Vagina (tissue), 2 donors: Measurements from ENCODE around the gene OSBPL10. TPM values are rescaled to one million over a fixed set of nuclear protein-coding genes. Genes with fewer than 3 reads are reported as not detected.

ENCODE experiments used
- DNase-seq, 2 donors: peaks; one replicate each; pipeline ENCODE4 v3.0.0-alpha.2; 2017; ENCODE audit errors: extremely low spot score in 2 of 2
- H3K27ac ChIP-seq: fragments of 200-600 bp; sonication (generic); one replicate; pipeline ENCODE4 v1.5.1; 2019
- H3K27me3 ChIP-seq: fragments of 200-600 bp; sonication (generic); one replicate; pipeline ENCODE4 v1.5.1; 2019
- H3K36me3 ChIP-seq, 2 donors: fragments of 200-600 bp; sonication (generic); one replicate each; pipeline ENCODE4 v1.5.1; 2017 to 2019
- H3K4me1 ChIP-seq: fragments of 200-600 bp; sonication (generic); one replicate; pipeline ENCODE4 v1.5.1; 2019
- H3K4me3 ChIP-seq, 2 donors: fragments of 200-600 bp; sonication (generic); 1 replicate in 1 of 2; 2 replicates in 1 of 2; pipeline ENCODE4 v1.5.1; 2016 to 2019
- H3K9me3 ChIP-seq: fragments of 200-600 bp; sonication (generic); one replicate; pipeline ENCODE4 v1.5.1; 2019
- CTCF ChIP-seq, 3 experiments: fragments of 450-650 bp in 2 of 3; fragments of 200-600 bp in 1 of 3; sonication (generic) in 1 of 3; IDR thresholded peaks; one replicate each; pipeline ENCODE4 v1.5.1; 2017 to 2019; ENCODE audit warnings: antibody characterized with exemption in 3 of 3, mild to moderate bottlenecking in 2 of 3, moderate library complexity in 2 of 3
- POLR2A ChIP-seq, 2 donors: fragments of 450-650 bp; IDR thresholded peaks; one replicate each; pipeline ENCODE4 v1.6.1; 2017; ENCODE audit warnings: antibody characterized with exemption in 2 of 2, mild to moderate bottlenecking in 2 of 2, moderate library complexity in 2 of 2
- POLR2AphosphoS5 ChIP-seq, 2 donors: sonication (generic); formaldehyde crosslinking; IDR thresholded peaks; one replicate each; pipeline ENCODE4 v1.9.0; 2017; ENCODE audit warnings: antibody characterized with exemption in 2 of 2, mild to moderate bottlenecking in 2 of 2, low read depth in 1 of 2; ENCODE audit not compliant: insufficient read depth in 1 of 2
- intact Hi-C: fragments of 100-400 bp; cut with DNase I; formaldehyde crosslinking; loops from one replicate; pipeline ENCODE4 v1.15.1; 2023
- total RNA-seq: library from RNA; depleted of rRNA; stranded (reverse); fragments of >200 nt; gene quantifications from one replicate; pipeline ENCODE4 v1.2.3, GENCODE V29; 2016

Gene OSBPL10
- total RNA-seq, 1 donor from 2014 or later: 33.9 TPM

GRCh38 chr3:31946484-31947081 lies 34.5 kb downstream of the OSBPL10 start:
- H3K36me3 ChIP-seq: no peaks in the 10 kb centered on the region
- no peaks in the 10 kb centered on the region for H3K27me3 ChIP-seq
- H3K4me1 ChIP-seq: peaks cover 27% of the 10 kb centered on the region
- intact Hi-C loops: no loop called here
- H3K9me3 ChIP-seq: no peaks in the 10 kb centered on the region
- TF ChIP-seq POLR2AphosphoS5 (IDR thresholded peaks at IDR 0.05; ENCODE audit: insufficient read depth in 1 of 2, low read depth in 1 of 2) (no peak), POLR2A (IDR thresholded peaks at IDR 0.05) (no peak), CTCF (IDR thresholded peaks at IDR 0.05) (no peak)
- DNase-seq: no peak
- H3K27ac ChIP-seq: no peak overlapping the region
- H3K4me3 ChIP-seq: no peak overlapping the region

GRCh38 chr3:31945738-31946052 lies 35.4 kb downstream of the OSBPL10 start:
- H3K9me3 ChIP-seq: no peaks in the 10 kb centered on the region
- no peak for DNase-seq
- no peaks in the 10 kb centered on the region for H3K27me3 ChIP-seq
- no peak overlapping the region for H3K4me3 ChIP-seq
- no peak for TF ChIP-seq POLR2A (IDR thresholded peaks at IDR 0.05)
- no peak for TF ChIP-seq CTCF (IDR thresholded peaks at IDR 0.05)
- no peak for TF ChIP-seq POLR2AphosphoS5 (IDR thresholded peaks at IDR 0.05; ENCODE audit: insufficient read depth in 1 of 2, low read depth in 1 of 2)
- H3K27ac ChIP-seq: no peak overlapping the region
- intact Hi-C loops: no loop called here
- H3K4me1 ChIP-seq: peaks cover 32% of the 10 kb centered on the region
- H3K36me3 ChIP-seq: no peaks in the 10 kb centered on the region

- no peak for TF ChIP-seq POLR2AphosphoS5 (IDR thresholded peaks at IDR 0.05; ENCODE audit: insufficient read depth in 1 of 2, low read depth in 1 of 2)
- no peak for TF ChIP-seq POLR2A (IDR thresholded peaks at IDR 0.05)
- no peak for TF ChIP-seq CTCF (IDR thresholded peaks at IDR 0.05)
- intact Hi-C loops: no loop called here
- H3K36me3 ChIP-seq: no peaks in the 10 kb centered on the region
- no peaks in the 10 kb centered on the region for H3K27me3 ChIP-seq
- no peaks in the 10 kb centered on the region for H3K9me3 ChIP-seq
- H3K4me3 ChIP-seq: no peak overlapping the region
- no peak overlapping the region for H3K27ac ChIP-seq
- peaks cover 29% of the 10 kb centered on the region for H3K4me1 ChIP-seq
- no peak for DNase-seq
These were observed 38.0 kb downstream of the OSBPL10 start for GRCh38 chr3:31943041-31943440.

- no peak overlapping the region for H3K27ac ChIP-seq
- DNase-seq: no peak
- no peaks in the 10 kb centered on the region for H3K9me3 ChIP-seq
- no peaks in the 10 kb centered on the region for H3K36me3 ChIP-seq
- intact Hi-C loops: no loop called here
- no peak overlapping the region for H3K4me3 ChIP-seq
- H3K27me3 ChIP-seq: no peaks in the 10 kb centered on the region
- peaks cover 27% of the 10 kb centered on the region for H3K4me1 ChIP-seq
- TF ChIP-seq POLR2AphosphoS5 (IDR thresholded peaks at IDR 0.05; ENCODE audit: insufficient read depth in 1 of 2, low read depth in 1 of 2) (no peak), POLR2A (IDR thresholded peaks at IDR 0.05) (no peak), CTCF (IDR thresholded peaks at IDR 0.05) (no peak)
These were observed 38.6 kb downstream of the OSBPL10 start for GRCh38 chr3:31942446-31942845.

- Histone ChIP-seq H3K4me1 (peaks cover 34% of the 10 kb centered on the region), H3K9me3 (no peaks in the 10 kb centered on the region), H3K4me3 (no peak overlapping the region), H3K27ac (no peak overlapping the region), H3K36me3 (no peaks in the 10 kb centered on the region), H3K27me3 (no peaks in the 10 kb centered on the region)
- no peak for DNase-seq
- intact Hi-C loops: no loop called here
- no peak for TF ChIP-seq CTCF (IDR thresholded peaks at IDR 0.05)
- no peak for TF ChIP-seq POLR2AphosphoS5 (IDR thresholded peaks at IDR 0.05; ENCODE audit: insufficient read depth in 1 of 2, low read depth in 1 of 2)
- TF ChIP-seq POLR2A (IDR thresholded peaks at IDR 0.05): no peak
These were observed 43.8 kb downstream of the OSBPL10 start for GRCh38 chr3:31937225-31937624.
